Measurements from ENCODE around the gene FBL. TPM values are rescaled to one million over a fixed set of nuclear protein-coding genes. Genes with fewer than 3 reads are reported as not detected.
"Not testable (repeated sequence)": the region's sequence is repeated elsewhere in the genome, so short reads cannot be mapped to it uniquely, and the experiment has no call there.

FBL gene
- polyA plus RNA-seq, 6 donors from 2014 or later: 169 to 203 (median 179) TPM

DNA sequence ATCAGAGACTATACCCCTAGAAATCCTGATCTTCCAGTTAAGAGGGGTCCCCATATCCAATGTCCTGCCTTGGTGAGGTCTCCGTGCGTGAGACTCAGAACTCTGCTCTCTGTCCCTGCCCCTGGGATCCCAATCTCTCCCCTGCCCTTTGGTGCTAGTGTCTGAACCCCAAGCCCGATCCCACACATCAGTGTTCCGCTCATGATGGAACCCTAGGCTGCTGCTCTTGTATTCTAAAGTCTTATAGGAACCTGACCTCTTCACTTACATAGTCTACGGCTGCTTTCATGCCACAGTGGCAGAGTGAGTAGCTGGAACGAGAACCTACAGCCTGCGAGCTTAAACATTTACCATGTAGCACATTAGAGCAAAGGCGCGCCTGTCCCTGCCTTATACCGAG is 36.5 kb upstream of the FBL start:
- not testable (repeated sequence) for H3K36me3 Mint-ChIP-seq; DNase-seq; H3K4me3 Mint-ChIP-seq; H3K27ac Mint-ChIP-seq; H3K4me1 Mint-ChIP-seq; H3K27me3 Mint-ChIP-seq; H3K9me3 Mint-ChIP-seq; ATAC-seq (ENCODE audit: low read depth in 2 of 2)

DNA sequence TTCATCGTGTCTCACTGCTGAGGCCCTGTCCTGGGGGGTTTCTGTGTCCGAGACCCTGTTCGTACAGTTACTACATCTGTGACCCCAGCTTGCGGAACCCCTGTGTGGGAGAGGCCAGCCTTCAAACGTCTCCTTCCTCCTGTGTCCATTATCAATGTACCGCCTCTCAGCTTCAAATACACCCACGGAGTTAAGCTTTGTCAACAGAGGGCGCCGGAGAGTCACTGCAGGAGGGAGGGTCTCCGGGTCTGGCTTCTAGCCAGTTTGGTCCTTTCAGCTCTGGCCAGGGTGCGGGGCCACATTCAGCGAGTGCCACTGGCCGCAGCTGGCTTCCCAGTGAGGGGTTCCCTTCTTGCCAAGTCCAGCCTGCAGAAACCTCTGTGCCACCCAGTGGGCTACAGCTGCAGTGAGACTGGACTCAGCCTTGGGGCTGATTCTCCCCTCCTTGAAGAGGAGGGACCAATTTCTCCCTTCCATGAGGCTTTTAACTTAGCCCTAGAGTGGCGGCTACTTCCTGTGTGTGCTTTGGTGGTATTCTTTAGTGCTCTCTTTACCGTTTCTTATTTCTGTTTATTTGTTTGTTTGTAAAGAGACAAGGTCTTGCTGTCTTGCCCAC is 35.4 kb upstream of the FBL start:
- DNase-seq: peak; percentile 19
- not testable (repeated sequence) for H3K27ac Mint-ChIP-seq, H3K4me3 Mint-ChIP-seq, H3K27me3 Mint-ChIP-seq, H3K9me3 Mint-ChIP-seq, H3K4me1 Mint-ChIP-seq
- H3K36me3 Mint-ChIP-seq: peaks cover 0 to 16% of the 10 kb centered on the region in 2 donors
- ATAC-seq (ENCODE audit: low read depth in 2 of 2): peak; percentile 85 to 94

DNA sequence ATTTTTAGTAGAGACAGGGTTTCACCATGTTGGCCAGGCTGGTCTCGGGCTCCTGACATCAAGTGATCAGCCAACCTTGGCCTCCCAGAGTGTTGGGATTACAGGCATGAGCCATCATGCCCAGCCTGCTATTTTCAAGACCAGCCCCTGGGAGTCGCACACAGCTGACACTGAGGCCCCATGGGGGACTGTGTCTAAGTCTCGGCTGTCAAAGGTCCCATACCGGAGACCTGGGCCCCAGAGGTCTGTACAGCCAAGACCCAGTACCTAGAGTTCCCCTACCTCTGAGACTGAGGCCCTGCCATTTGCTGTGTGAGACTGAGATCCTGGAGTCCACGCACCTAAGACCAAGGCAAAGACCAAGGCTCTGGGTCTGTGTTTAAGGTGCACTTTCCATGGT is 34.1 kb upstream of the FBL start:
- H3K27ac Mint-ChIP-seq; H3K27me3 Mint-ChIP-seq; H3K4me3 Mint-ChIP-seq; H3K4me1 Mint-ChIP-seq; DNase-seq; H3K9me3 Mint-ChIP-seq; ATAC-seq (ENCODE audit: low read depth in 2 of 2): not testable (repeated sequence)
- H3K36me3 Mint-ChIP-seq: peaks cover 0 to 16% of the 10 kb centered on the region in 2 donors

DNA sequence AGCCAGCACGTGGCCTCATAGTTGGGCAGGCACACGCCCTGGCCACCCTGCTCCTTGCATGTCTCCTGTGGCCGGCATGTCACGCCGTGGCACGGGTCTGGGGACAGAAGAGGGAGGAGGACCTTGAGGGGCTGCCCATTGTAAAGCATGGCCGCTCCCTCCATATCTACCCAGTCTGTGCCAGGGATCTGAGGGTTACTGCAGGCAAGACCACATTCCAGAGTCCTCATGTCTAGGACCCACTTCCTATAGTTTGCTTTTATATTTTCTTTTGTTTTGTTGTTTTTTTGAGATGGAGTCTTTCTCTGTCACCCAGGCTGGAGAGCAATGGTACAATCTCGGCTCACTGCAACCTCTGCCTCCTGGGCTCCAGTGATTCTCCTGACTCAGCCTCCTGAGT is 33.6 kb upstream of the FBL start:
- not testable (repeated sequence) for ATAC-seq (ENCODE audit: low read depth in 2 of 2); H3K27ac Mint-ChIP-seq; DNase-seq; H3K4me1 Mint-ChIP-seq; H3K4me3 Mint-ChIP-seq; H3K27me3 Mint-ChIP-seq; H3K9me3 Mint-ChIP-seq
- peaks cover 0 to 16% of the 10 kb centered on the region in 2 donors for H3K36me3 Mint-ChIP-seq

DNA sequence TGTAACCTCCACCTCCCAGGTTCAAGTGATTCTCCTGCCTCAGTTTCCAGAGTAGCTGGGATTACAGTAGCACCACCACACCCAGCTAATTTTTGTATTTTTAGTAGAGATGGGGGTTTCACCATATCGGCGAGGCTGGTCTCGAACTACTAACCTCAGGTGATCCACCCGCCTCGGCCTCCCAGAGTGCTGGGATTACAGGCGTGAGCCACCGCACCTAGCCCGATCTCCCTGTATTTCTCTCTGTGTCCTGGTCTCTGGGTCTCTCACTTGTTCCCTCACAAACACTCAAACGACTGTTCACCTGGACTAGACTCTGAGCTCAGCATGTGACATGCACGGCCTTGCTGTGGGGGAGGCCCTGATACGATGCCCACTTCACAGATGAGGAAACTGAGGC is 32.7 kb upstream of the FBL start:
- H3K4me3 Mint-ChIP-seq; DNase-seq; ATAC-seq (ENCODE audit: low read depth in 2 of 2); H3K27ac Mint-ChIP-seq; H3K27me3 Mint-ChIP-seq; H3K4me1 Mint-ChIP-seq; H3K9me3 Mint-ChIP-seq: not testable (repeated sequence)
- H3K36me3 Mint-ChIP-seq: peaks cover 0 to 16% of the 10 kb centered on the region in 2 donors

DNA sequence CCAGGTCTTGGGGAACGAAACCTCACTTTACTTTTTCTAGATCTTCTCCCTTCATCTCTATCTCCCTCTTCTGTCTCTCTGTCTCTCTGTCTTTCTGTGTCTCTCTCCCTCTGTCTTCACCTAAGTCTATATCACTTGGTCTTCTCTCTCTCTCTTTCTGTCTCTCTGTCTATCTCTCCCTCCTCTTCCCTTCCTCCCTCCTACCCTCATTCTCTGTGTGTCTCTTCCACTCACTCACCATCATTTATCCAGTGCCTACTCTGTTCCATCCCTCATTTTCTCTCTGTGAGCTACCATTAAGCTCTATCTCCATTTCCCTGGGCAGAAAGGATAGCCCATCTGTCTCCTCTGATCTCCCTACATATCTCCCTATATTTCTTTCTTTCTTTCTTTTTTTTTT is 32.2 kb upstream of the FBL start:
- Mint-ChIP-seq H3K4me1 (peaks cover 0 to 5% (median 4%) of the 10 kb centered on the region in 3 donors), H3K36me3 (peaks cover 0 to 16% of the 10 kb centered on the region in 2 donors), H3K4me3 (no peak overlapping the region), H3K9me3 (no peaks in the 10 kb centered on the region), H3K27me3 (no peaks in the 10 kb centered on the region), H3K27ac (peak overlapping the region in 1 of 6 donors; percentile 69)
- ATAC-seq (ENCODE audit: low read depth in 2 of 2) (no peak), DNase-seq (no peak)

DNA sequence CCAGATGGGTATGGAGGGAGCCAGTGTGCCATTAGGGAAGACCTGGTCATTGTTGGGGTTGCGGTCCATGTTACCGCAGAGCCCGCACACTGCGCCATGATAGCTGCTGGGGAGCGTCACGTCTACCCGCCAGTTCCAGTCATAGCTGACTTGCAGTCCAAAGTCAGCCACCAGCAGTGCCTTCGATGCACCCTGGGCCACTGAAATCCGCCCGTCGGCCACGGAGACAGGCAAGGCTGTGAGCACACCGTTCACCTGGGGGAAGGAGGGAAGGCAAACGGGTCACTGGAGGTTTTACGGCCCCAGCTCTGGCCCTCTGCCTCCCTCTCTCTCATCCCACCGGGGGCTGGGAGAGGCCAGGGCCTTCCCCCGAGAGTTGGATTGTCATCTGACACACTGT is 31.8 kb upstream of the FBL start:
- ATAC-seq (ENCODE audit: low read depth in 2 of 2); H3K4me3 Mint-ChIP-seq; H3K9me3 Mint-ChIP-seq; H3K4me1 Mint-ChIP-seq; H3K27me3 Mint-ChIP-seq; DNase-seq; H3K27ac Mint-ChIP-seq: not testable (repeated sequence)
- peaks cover 0 to 16% of the 10 kb centered on the region in 2 donors for H3K36me3 Mint-ChIP-seq

DNA sequence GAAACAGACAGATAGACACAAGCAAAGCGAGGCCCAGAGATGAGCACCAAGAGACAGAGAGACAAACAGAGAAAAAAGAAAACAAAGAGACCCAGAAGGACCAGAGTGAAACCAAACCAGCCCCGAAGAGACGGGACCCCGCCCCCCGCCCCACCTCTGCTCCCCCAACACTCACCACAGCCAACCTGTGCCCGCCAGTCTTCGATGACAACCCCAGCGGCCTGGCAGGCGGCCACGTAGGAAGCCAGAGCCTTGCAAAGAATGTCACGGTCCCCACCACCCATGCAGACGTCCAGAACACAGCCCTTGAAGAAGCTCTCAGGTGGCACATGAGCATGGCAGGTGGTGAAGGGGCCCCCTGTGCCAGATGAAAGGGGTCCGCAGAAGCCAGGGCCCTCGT is 31.3 kb upstream of the FBL start:
- peaks cover 0 to 16% of the 10 kb centered on the region in 2 donors for H3K36me3 Mint-ChIP-seq
- not testable (repeated sequence) for H3K4me3 Mint-ChIP-seq; DNase-seq; H3K27ac Mint-ChIP-seq; H3K9me3 Mint-ChIP-seq; H3K27me3 Mint-ChIP-seq; ATAC-seq (ENCODE audit: low read depth in 2 of 2); H3K4me1 Mint-ChIP-seq

DNA sequence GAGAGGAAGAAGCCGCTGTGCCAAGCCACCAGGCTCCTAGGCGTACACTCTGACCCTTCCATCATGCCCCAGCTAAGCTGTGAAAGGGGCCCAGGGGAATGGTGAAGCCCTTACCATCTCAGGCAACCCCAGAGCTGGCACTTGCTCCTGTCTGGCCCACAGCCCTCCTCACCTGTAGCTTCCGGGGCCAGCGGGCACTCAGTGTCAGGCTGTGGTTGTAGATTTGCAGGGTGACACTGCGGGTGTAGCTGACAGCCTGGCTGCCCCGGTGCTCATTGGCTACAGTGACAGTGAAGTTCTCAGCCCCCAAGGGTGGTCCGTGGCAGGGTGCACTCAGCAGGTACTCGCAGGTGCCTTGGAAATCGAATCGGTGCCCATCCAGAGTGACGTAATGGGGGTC is 30.3 kb upstream of the FBL start:
- H3K36me3 Mint-ChIP-seq: peaks cover 0 to 21% of the 10 kb centered on the region in 2 donors
- not testable (repeated sequence) for ATAC-seq (ENCODE audit: low read depth in 2 of 2); H3K27ac Mint-ChIP-seq; H3K4me1 Mint-ChIP-seq; H3K9me3 Mint-ChIP-seq; H3K4me3 Mint-ChIP-seq; DNase-seq; H3K27me3 Mint-ChIP-seq

DNA sequence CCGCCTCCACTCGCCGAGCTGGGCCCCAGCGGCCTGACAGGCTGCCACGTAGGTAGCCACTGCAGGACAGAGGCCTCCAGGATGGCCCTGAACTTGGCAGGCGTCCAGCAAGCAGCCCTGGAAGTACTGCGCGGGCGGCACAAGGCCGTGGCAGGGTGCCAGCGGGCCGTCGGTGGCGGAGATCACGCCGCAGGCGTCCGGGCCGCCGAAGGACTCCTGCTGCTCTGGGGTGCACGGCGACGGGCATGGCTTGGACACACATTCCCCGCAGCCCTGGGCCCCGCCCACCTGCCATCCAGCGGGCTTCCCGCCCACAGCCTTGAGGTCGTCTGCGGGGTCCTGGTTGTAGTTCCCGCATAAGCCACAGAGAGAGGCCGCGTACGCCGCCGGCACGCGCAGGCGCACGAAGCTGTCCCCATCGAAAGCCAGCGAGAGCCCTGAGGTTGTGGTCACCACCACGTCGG is 29.3 kb upstream of the FBL start:
- peaks cover 0 to 23% of the 10 kb centered on the region in 2 donors for H3K36me3 Mint-ChIP-seq
- DNase-seq, H3K4me3 Mint-ChIP-seq: not testable (repeated sequence)

DNA sequence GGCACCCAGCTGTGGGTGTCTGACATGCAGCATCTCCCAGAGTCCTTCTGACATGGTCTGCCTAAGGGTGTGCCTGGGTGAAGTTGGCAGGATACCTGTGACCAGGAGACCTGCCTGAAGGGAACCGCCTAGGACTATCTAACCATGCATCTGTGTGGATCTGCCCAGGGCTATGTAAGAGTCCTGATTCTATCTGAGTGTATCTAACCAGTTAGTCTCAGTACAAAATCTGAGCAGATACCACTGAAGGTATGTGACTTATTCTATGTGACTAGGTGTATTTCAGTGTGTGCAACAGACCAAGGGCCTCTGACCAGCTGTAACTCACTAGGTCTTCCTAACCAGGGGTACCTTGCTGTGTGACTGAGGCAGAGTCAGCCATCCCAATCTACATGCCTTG is 28.2 kb upstream of the FBL start:
- Mint-ChIP-seq H3K9me3 (no peaks in the 10 kb centered on the region), H3K27me3 (no peaks in the 10 kb centered on the region), H3K4me1 (no peaks in the 10 kb centered on the region), H3K27ac (no peak overlapping the region), H3K36me3 (peaks cover 0 to 23% of the 10 kb centered on the region in 2 donors), H3K4me3 (no peak overlapping the region)
- DNase-seq (no peak), ATAC-seq (ENCODE audit: low read depth in 2 of 2) (no peak)

More for the DNA sequence above, 29.3 kb upstream of the FBL start:
- H3K4me1 Mint-ChIP-seq; ATAC-seq (ENCODE audit: low read depth in 2 of 2); H3K9me3 Mint-ChIP-seq; H3K27ac Mint-ChIP-seq; H3K27me3 Mint-ChIP-seq: not testable (repeated sequence)

DNA sequence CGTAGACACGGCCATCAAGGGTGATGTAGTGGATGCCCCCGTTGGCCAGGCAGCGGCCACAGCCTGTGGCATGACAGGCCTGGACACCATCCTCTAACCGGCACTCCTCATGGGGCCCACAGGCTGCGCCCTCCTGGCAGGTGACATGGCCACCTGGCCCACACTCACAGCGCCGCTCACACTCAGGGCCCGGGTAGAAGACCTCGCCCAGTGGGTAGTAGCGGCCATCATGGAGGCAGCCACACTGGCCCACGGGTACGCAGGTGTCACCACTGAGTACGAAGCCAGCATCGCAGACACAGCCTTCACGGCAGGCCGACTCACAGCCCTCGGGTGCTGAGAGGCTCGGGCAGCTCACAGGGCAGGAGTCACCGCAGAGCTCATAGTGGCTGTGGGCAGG is 27.2 kb upstream of the FBL start:
- Mint-ChIP-seq H3K4me1 (no peaks in the 10 kb centered on the region), H3K9me3 (no peaks in the 10 kb centered on the region), H3K36me3 (peaks cover 0 to 20% of the 10 kb centered on the region in 2 donors), H3K27ac (no peak overlapping the region), H3K27me3 (no peaks in the 10 kb centered on the region), H3K4me3 (no peak overlapping the region)
- DNase-seq (no peak), ATAC-seq (ENCODE audit: low read depth in 2 of 2) (no peak)

DNA sequence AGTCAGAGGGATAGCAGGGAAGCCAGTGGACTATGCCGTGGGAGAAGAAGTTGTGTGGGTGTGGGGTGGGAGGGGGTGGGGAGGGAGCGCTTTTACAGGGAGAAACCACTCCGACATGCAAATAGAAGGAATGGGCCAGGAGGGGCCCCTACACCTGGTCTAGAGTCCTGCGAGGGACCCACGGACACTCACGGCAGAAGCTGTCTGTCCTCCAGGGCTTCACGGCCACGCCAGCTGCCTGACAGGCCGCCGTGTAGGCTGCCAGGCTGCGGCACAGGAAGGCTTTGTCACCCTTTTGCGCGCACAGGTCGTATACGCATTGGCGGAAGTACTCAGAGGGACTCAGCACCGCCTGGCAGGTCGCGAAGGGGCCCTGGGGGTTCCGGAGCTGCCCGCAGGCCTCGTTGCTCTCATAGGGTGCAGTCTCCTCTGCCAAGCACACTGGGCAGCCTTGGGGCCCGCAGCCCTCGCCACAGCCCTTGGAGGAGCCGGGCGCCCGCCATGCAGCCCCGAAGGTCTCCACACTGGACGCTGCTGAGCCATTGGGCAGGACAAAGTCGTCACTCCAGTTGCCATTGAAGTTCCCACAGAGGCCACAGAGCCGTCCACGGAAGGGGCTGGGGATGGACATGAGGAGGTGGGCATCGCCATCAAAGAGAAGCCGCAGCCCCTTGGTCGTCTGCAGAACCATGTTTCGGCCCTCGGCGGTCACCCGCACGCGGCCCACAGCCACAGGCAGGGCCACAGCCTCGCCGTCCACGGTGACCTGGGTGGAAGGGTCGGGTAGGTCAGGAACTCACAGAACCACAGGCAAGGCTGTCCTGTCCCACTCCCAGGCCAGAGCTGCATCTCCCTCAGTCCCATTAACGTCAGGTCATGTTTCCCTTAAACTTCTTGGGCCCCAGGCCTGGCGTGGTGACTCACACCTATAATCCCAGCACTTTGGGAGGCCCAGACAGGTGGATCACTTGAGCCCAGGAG is 26.0 kb upstream of the FBL start:
- H3K27ac Mint-ChIP-seq: no peak overlapping the region
- no peak overlapping the region for H3K4me3 Mint-ChIP-seq
- DNase-seq (no peak), ATAC-seq (ENCODE audit: low read depth in 2 of 2) (no peak)
- H3K4me1 Mint-ChIP-seq: no peaks in the 10 kb centered on the region
- H3K36me3 Mint-ChIP-seq: peaks cover 0 to 10% of the 10 kb centered on the region in 2 donors
- no peaks in the 10 kb centered on the region for H3K27me3 Mint-ChIP-seq
- no peaks in the 10 kb centered on the region for H3K9me3 Mint-ChIP-seq

DNA sequence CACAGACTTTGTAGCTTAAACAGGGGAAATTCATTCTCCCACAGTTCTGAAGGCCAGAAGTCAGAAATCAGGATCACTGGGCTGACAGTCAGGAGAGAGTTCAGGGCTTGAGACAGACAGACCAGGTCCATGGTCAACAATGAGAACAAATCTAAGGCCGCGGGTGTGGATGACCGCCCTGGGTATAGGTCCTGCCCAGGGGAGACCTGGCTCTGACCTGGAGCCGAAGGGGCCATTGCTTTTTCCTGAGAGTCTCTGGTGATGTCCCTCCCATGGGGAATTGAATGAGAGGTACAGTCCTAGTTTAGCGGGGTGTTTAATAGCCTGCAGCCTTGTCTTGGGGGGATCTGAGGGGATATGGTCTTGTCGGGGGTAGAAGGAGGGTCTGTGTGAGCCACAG is 25.2 kb upstream of the FBL start:
- Mint-ChIP-seq H3K4me3 (no peak overlapping the region), H3K27me3 (no peaks in the 10 kb centered on the region)

More for the DNA sequence above, 25.2 kb upstream of the FBL start:
- ATAC-seq (ENCODE audit: low read depth in 2 of 2): no peak
- DNase-seq: no peak
- peaks cover 2 to 11% of the 10 kb centered on the region in 2 donors for H3K36me3 Mint-ChIP-seq
- no peaks in the 10 kb centered on the region for H3K9me3 Mint-ChIP-seq
- no peaks in the 10 kb centered on the region for H3K4me1 Mint-ChIP-seq
- H3K27ac Mint-ChIP-seq: peak overlapping the region in 1 of 6 donors; percentile 23
